Stimulated activated CD8-positive, alpha-beta memory T cell treated with anti-CD3 and anti-CD28 coated beads, Interleukin-15, amount 100 ng/mL, for 4 hours (primary cell): ENCODE results near the gene SPON1.
"Not testable (repeated sequence)": the region's sequence is repeated elsewhere in the genome, so short reads cannot be mapped to it uniquely, and the experiment has no call there.

ENCODE experiments used
- DNase-seq, 2 donors: peaks; one replicate each; pipeline ENCODE4 v3.0.0-alpha.2; 2020; ENCODE audit warnings: low read depth in 2 of 2

SPON1 gene

DNA sequence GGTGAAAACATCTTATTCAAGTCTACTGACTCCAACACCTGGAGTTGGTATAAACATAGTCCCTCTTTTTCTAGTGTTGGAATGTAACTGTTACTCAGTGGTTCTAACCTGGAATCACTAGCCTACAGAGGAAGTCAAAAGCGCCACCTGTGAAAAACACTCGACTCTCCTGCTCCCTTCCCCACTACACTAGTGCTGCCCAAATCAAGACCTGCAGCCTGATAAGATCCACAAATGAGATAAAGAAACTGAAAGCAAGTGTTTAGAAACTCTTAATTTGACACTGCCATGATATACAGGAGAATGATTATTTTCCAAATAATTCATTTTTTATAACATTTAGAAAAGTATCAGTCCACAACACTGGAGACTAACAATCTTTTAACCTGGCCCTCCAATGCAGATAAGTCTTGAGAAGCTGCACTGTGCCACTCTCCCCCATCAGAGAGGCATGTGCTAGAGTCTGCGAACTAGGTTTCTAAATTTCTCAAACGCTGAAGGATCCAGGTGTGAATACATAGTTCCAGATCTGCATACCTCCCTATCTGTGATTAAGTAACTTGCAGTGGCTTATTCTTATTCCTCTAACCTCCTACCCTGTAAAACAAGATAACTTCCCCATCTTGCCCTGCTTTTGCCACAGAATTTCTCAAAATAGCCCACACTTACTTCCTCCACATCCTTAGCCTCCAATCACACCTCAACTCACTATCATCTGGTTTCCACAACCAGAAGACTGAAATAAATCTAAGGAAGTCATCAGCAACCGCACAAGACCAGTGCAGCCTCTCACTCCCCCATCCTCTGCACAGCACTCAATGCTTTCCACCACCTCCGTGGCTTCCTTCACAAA lies 308.4 kb downstream of the SPON1 start:
- DNase-seq, result no peak

DNA sequence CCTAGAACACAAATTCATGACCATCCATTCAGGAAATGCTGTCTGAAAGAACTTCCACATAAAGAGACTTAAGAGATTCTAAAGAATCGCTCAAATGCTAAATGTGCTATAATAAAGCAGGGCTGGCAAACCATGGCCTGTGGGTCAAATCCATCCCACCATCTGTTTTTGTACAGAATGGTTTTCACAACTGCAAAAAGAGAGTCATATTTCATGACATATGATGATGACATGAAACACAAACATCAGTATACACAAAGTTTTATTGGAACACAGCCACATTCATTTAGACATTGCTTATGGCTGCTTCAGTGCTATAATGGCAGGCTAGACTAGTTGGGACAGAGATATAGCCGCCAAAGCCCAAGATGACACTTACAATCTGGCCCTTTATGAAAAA lies 311.4 kb downstream of the SPON1 start:
- DNase-seq, result no peak

- no peak for DNase-seq
Measured at GRCh38 chr11:14275076-14275475, 312.6 kb downstream of the SPON1 start.

- DNase-seq, result not testable (repeated sequence)
Measured at GRCh38 chr11:14278869-14279268, 316.3 kb downstream of the SPON1 start.

DNA sequence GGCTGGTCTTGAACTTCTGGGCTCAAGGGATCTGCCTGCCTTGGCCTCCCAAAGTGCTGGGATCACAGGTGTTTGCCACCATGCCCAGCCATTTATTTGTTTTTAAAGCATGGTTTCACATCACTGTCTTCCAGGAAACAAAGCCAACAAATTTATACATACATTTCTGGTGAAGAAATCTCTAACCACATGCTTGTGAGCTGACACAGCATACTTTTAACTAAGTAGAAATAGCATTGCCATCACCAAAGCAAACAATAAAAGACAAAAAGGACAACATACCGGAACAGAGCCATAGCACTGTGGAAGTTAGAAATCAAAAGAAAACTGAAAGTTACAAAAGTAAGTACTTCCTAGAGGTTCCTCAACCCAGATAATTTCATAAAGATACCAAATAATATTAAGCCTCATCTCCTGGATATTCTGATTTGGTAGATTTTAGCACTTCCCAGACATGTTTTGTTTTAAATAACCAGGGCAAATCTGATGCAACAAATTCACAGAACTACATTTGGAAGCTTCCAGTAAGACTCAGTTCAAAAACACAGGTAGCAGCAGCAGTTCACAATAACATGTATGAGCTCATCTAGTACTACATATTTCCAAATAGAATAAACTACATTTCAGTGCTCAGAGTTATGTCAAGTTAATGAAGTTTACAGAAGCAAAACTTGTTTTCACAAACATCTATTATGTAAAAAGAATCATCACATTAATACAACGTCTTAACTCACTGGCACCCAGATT lies 325.8 kb downstream of the SPON1 start:
- no peak for DNase-seq

- DNase-seq, result no peak
Measured at GRCh38 chr11:14290422-14290821, 327.9 kb downstream of the SPON1 start.

GRCh38 chr11:14299921-14300320 lies 337.4 kb downstream of the SPON1 start:
- no peak for DNase-seq

DNA sequence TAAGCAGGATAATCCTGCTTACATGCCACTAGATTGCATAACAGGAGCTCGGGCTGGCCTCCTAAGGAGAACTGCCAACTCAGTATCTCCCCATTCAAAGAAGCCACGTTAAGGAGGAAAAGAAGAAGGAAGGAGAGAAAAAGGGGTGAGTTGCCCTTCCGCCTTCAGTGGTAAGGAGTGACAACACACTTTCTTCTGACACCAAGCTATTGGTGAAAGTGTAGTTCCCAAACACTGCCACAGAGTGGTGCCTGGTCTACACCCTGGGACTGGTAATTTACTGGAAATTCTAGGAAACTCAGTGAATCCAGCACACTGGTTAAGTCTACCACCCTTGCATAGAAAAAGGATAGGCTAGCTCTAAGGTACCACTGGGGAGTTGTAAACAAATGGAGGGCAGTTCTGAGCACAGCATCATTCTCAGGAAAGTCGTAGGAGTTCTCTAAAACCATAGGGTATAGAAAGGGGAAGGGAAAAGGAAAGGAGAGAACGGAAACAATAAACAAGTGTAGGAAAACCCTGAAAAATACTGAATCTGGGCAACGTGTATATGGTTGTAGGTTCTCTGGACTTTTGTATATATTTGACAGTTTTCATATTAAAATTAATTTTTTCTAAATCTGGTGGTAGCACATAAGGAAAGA lies 338.3 kb downstream of the SPON1 start:
- DNase-seq, result peak in 1 of 2 donors; percentile 22

- no peak for DNase-seq
Measured at GRCh38 chr11:14304601-14305000, 342.1 kb downstream of the SPON1 start.

DNA sequence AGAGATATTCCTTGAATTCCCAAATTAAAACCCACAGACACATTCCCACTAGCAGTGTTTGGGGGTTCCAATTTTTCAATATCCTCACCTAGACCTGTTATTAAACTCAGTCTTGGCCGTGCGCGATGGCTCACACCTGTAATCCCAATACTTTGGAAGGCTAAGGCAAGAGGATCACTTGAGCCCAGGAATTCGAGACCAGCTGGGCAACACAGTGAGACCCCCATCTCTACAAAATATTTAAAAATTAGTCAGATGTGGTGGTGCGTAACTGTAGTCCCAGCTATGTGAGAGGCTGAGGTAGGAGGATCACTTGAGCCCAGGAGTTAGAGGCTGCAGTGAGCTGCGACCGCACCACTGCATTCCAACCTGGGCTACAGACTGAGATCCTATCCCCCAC lies 343.1 kb downstream of the SPON1 start:
- no peak for DNase-seq

DNA sequence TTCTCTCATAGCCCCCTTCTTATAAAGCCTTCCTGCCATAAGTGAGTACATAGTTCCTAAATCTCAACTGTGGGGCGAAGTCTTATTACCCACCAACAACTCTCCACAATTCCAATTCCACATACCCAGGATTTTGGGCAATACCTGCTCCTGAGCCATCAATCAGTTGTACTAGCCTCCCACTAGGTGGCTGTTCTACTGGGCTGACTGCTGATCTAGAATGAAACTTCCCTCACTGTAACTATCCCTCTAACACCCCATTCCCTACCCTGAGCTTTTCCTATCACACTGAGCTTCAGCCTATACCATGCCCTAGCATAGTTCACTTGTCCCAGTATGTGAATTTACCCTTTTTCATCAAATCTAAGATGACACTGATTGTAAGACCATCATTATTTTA lies 344.0 kb downstream of the SPON1 start:
- DNase-seq, result no peak

- DNase-seq, result no peak
Measured at GRCh38 chr11:14308114-14308896, 345.8 kb downstream of the SPON1 start.

DNA sequence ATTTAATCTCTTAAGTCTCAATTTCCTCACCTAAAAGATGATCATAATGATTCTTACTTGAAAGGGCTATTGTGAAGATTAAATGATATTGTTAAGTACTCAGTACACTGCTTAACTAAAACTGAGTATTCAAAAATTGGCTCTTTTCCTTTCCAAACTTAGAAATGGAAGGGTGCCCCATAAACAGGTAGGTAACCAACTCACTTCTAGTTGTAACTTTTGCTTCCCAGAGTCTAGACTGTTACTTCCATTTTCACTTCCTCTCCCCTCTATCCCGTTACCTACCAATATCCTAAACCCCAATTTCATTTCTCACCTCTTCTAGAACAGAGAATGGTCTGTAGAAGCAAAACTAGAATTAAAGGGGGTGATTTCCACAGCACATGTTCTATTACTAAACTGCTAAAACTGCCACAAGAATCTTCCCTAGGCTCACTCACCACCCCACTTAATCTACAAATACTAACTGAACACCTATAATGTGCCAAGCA lies 346.4 kb downstream of the SPON1 start:
- DNase-seq, result no peak

DNA sequence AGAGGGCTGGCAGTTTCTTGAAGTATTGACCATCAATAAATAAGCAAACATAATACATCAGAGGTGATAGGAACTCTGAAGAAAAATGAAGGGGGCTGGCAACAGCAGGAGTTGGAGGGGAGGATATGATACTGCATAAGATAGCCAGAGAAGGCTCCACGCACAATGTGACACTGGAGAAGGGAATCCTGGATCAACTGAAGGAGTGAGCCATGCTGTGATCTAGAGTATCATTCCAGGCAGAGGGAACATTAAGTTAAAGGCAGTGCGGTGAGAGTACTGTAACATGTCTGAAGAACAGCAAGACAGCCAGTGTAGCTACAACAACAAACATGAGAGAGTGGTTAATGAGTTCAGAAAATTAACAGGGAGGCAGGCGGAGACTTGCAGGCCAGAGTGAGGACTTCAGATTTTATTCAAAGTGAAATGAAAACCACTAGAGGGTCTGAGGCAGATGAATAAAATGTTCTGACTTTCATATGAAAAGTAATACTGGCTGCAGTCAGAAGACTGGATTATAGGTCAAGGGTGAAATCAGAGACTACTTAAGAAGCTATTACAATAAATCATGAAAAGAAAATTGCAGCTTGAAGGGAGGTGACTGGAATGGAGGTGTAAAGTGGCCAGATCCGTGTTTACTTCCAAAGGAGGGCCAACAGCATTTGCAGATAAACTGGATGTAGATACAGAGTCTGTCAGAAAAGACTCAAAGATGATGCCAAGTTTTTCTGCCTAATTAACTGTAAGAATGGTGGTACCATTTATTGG lies 347.1 kb downstream of the SPON1 start:
- DNase-seq, result no peak

DNA sequence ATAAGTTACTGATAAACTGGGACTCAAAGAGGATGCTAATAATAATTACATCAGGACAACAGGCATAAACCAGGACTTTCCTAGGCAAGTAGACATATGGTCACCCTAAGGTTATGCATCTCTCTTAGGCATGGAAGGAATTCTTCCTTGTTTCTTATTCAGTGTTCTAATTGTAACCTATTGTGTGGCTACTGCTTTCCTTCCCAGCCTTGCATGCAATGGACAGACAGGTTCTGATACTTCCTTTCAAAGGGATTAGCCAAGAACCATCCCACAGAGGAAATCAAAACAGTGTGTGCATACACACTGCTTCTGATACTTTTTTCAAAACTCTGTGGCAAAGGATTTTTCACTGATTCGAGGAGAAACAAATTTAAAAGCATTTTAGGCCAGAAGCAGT lies 348.2 kb downstream of the SPON1 start:
- no peak for DNase-seq

- no peak for DNase-seq
Measured at GRCh38 chr11:14312736-14313438, 350.4 kb downstream of the SPON1 start.

DNA sequence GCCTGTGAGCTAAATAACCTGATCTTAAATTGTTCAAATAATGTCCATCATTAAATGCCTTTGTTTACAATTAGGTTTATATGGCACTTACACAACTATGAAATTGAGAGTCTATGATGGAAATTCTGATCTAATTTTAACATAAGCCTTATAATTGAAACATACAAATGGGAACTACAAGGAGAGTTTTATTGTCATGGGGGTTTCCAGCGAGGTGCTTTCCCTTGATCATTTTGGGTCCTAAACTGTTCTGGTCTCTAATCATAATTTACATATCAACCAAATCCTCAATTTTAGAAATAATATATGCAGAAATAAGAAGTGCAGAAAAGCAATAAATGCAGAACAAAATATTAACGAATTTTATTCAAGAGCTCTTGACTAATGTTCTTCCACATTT lies 351.6 kb downstream of the SPON1 start:
- no peak for DNase-seq

DNA sequence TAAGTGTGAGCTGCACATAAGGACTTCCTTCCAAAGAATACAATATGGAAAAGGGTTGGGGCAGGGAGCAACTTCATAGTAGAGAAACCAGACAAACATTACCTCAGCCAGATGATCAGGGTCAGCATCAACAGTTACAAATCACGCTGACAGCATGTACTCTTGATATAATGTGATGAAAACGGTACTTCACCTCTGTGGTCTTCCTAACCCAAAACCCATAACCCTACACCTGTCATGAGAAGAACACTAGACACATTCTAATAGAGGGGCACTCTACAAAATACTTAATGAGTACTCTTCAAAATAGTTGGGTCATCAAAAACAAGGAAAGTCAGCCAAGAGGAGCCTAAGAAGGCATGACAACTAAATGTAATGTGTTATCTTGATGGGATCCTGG lies 352.6 kb downstream of the SPON1 start:
- DNase-seq, result no peak
